RWPE1 (cell line): Measurements from ENCODE around the gene PXMP2.

Source experiments
- CTCF ChIA-PET: fragments of 350-600 bp; sonication (Branson Sonifier 250); formaldehyde crosslinking; extraction: SDS; loops from one replicate; lab custom pipeline; 2021; lab: Yijun Ruan, JAX
- POLR2A ChIA-PET: fragments of 400-600 bp; formaldehyde crosslinking; extraction: SDS; loops from one replicate; lab custom pipeline; 2020; ENCODE audit warnings: antibody characterized with exemption; ENCODE audit not compliant: low non-redundant PET; lab: Yijun Ruan, JAX
- DNase-seq: peaks from one replicate; pipeline ENCODE4 v3.0.0; 2012; ENCODE audit warnings: low spot score
- H3K27ac ChIP-seq: fragments of 450-650 bp; 2 replicates; pipeline ENCODE4 v1.5.1; 2017
- CTCF ChIP-seq: fragments of 450-650 bp; conservative IDR thresholded peaks from 2 replicates; pipeline ENCODE4 v1.5.1; 2017; ENCODE audit warnings: low read depth, mild to moderate bottlenecking

Gene PXMP2

GRCh38 chr12:132718644-132719043 lies 31.3 kb downstream of the PXMP2 start:
- ChIA-PET CTCF (no interaction called here), POLR2A (no interaction called here)
- no peak for TF ChIP-seq CTCF
- no peak for DNase-seq
- peak overlapping the region; percentile 52 for H3K27ac ChIP-seq

- POLR2A ChIA-PET: no interaction called here
- H3K27ac ChIP-seq: peak overlapping the region; percentile 52
- CTCF ChIA-PET: no interaction called here
- TF ChIP-seq CTCF: no peak
- no peak for DNase-seq
Measured at GRCh38 chr12:132719141-132719953, 32.0 kb downstream of the PXMP2 start.

GRCh38 chr12:132719954-132720324 lies 32.6 kb downstream of the PXMP2 start:
- POLR2A ChIA-PET: no interaction called here
- peak overlapping the region; percentile 52 for H3K27ac ChIP-seq
- no peak for TF ChIP-seq CTCF
- CTCF ChIA-PET: no interaction called here
- no peak for DNase-seq

- no peak for DNase-seq
- H3K27ac ChIP-seq: peak overlapping the region; percentile 52
- POLR2A ChIA-PET: no interaction called here
- CTCF ChIA-PET: no interaction called here
- TF ChIP-seq CTCF: no peak
Measured at GRCh38 chr12:132720606-132721345, 33.4 kb downstream of the PXMP2 start.

- DNase-seq: no peak
- H3K27ac ChIP-seq: peak overlapping the region; percentile 52
- CTCF ChIA-PET: interaction anchor here (0.8 kb wide), 1 partner anchor 19 kb away, joined by 3 read pairs; no protein-coding TSS in a partner anchor
- TF ChIP-seq CTCF: no peak
- POLR2A ChIA-PET: no interaction called here
Measured at GRCh38 chr12:132723015-132723763, 35.8 kb downstream of the PXMP2 start.

GRCh38 chr12:132723764-132724140 lies 36.4 kb downstream of the PXMP2 start:
- CTCF ChIA-PET: interaction anchor here (0.8 kb wide), 1 partner anchor 19 kb away, joined by 3 read pairs; no protein-coding TSS in a partner anchor

More at GRCh38 chr12:132723764-132724140, 36.4 kb downstream of the PXMP2 start:
- DNase-seq: no peak
- POLR2A ChIA-PET: no interaction called here
- TF ChIP-seq CTCF: no peak
- peak overlapping the region; percentile 52 for H3K27ac ChIP-seq
